HG03139 (cell line): ENCODE data around the gene ESYT1.
A peak's percentile ranks its signal among the peaks of the same experiment; 100 is the strongest.
"Not testable (repeated sequence)": the region's sequence is repeated elsewhere in the genome, so short reads cannot be mapped to it uniquely, and the experiment has no call there.

Source experiments
- ATAC-seq: cut with Tn5 transposase; IDR thresholded peaks from one replicate; pipeline ENCODE4 v1.9.1; 2021; ENCODE audit not compliant: unreplicated experiment

Gene ESYT1

GRCh38 chr12:56154246-56154771 is 26.2 kb downstream of the ESYT1 start:
- ATAC-seq: no peak

GRCh38 chr12:56154818-56155217 is 26.8 kb downstream of the ESYT1 start:
- no peak for ATAC-seq

GRCh38 chr12:56155256-56155845 is 27.3 kb downstream of the ESYT1 start:
- ATAC-seq: no peak

- not testable (repeated sequence) for ATAC-seq
Observed at GRCh38 chr12:56156464-56157200, 28.6 kb downstream of the ESYT1 start.

- peak; percentile 26 for ATAC-seq
Observed at GRCh38 chr12:56157201-56158028, 29.3 kb downstream of the ESYT1 start.

- ATAC-seq: peak; percentile 71
Observed at GRCh38 chr12:56158029-56158925, 30.2 kb downstream of the ESYT1 start, which contains the start of gene MYL6. Gene MYL6, plus strand, starts transcription at chr12:56158359. Its CDS starts 43 bp downstream, at chr12:56158402.

GRCh38 chr12:56158926-56159461 is 30.9 kb downstream of the ESYT1 start:
- no peak for ATAC-seq

GRCh38 chr12:56159482-56160192 is 31.6 kb downstream of the ESYT1 start:
- ATAC-seq: no peak

- ATAC-seq: no peak
Observed at GRCh38 chr12:56160193-56160763, 32.2 kb downstream of the ESYT1 start.

- ATAC-seq: no peak
Observed at GRCh38 chr12:56160894-56161689, 33.0 kb downstream of the ESYT1 start.

- no peak for ATAC-seq
Observed at GRCh38 chr12:56161690-56162351, 33.8 kb downstream of the ESYT1 start.

- no peak for ATAC-seq
Observed at GRCh38 chr12:56162468-56163290, 34.6 kb downstream of the ESYT1 start.

GRCh38 chr12:56163533-56164344 is 35.7 kb downstream of the ESYT1 start:
- no peak for ATAC-seq

- ATAC-seq: no peak
Observed at GRCh38 chr12:56164345-56164729, 36.3 kb downstream of the ESYT1 start.

GRCh38 chr12:56165369-56165768 is 37.3 kb downstream of the ESYT1 start:
- no peak for ATAC-seq

- ATAC-seq: no peak
Observed at GRCh38 chr12:56169229-56169759, 41.2 kb downstream of the ESYT1 start.
